Activated CD8-positive, alpha-beta T cell treated with anti-CD3 and anti-CD28 coated beads for 36 hours (primary cell): ENCODE data around the gene ECPAS. TPM values are rescaled to one million over a fixed set of nuclear protein-coding genes. Genes with fewer than 3 reads are reported as not detected.
"Not testable (repeated sequence)": the region's sequence is repeated elsewhere in the genome, so short reads cannot be mapped to it uniquely, and the experiment has no call there.

Source experiments
- ATAC-seq: fragments of 200-7000 bp; cut with Tn5 transposase; one replicate; pipeline ENCODE4 v1.10.0; 2021; ENCODE audit warnings: mild to moderate bottlenecking, moderate library complexity
- CTCF ChIA-PET: fragments of 350-600 bp; sonication (Branson Sonifier 250); formaldehyde crosslinking; loops from one replicate; lab custom pipeline; 2021; ENCODE audit warnings: antibody characterized with exemption; lab: Charles Lee
- POLR2A ChIA-PET: fragments of 350-600 bp; sonication (Branson Sonifier 250); formaldehyde crosslinking; loops from one replicate; lab custom pipeline; 2021; ENCODE audit warnings: antibody characterized with exemption; lab: Charles Lee
- DNase-seq: peaks from one replicate; pipeline ENCODE4 v3.0.0-alpha.2; 2020
- H3K27ac Mint-ChIP-seq: one replicate; pipeline ENCODE4 v1.8.0; 2021; ENCODE audit warnings: mild to moderate bottlenecking, mixed read lengths
- H3K27me3 Mint-ChIP-seq: one replicate; pipeline ENCODE4 v1.8.0; 2021; ENCODE audit warnings: mixed read lengths
- H3K36me3 Mint-ChIP-seq: one replicate; pipeline ENCODE4 v1.8.0; 2021; ENCODE audit warnings: low read depth, mixed read lengths
- H3K4me1 Mint-ChIP-seq: one replicate; pipeline ENCODE4 v1.8.0; 2021; ENCODE audit warnings: low read depth, mixed read lengths
- H3K4me3 Mint-ChIP-seq: one replicate; pipeline ENCODE4 v1.8.0; 2021; ENCODE audit warnings: mild to moderate bottlenecking, moderate library complexity, mixed read lengths
- H3K9me3 Mint-ChIP-seq: one replicate; pipeline ENCODE4 v1.8.0; 2021; ENCODE audit warnings: mixed read lengths
- CTCF ChIP-seq: fragments of 200-600 bp; IDR thresholded peaks from one replicate; pipeline ENCODE4 v1.8.0; 2022; ENCODE audit warnings: antibody characterized with exemption, mild to moderate bottlenecking
- intact Hi-C: fragments of 100-400 bp; cut with micrococcal nuclease; formaldehyde crosslinking; loops from one replicate; pipeline ENCODE4 v1.10.0; 2022
- total RNA-seq, 2 experiments: library from RNA; stranded (reverse); gene quantifications; one replicate each; pipeline ENCODE4 v1.2.3, GENCODE V29; 2021

Gene ECPAS
- total RNA-seq, 2 experiments from 2014 or later: 71.6 to 79.6 TPM

DNA sequence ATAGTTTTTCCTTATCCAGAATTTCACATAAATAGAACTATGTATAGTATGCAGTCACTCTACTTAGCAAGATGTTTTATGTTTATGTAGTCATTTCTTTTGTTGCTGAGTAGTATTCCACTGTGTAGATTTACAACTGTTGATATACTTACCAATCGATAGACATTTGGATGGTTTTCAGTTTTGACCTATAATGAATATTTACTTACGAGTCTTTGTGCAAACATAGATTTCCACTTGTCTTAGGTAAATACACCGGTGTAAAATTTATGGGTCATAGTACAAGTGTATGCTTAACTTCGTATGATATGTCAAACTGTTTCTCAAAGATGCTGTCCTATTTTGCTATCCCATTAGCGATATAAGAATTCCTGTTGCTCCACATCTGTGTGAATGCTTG, 134.4 kb downstream of the ECPAS start:
- ATAC-seq (no peak), DNase-seq (no peak)
- Mint-ChIP-seq H3K9me3 (peaks cover 6% of the 10 kb centered on the region), H3K36me3 (no peaks in the 10 kb centered on the region), H3K27me3 (peaks cover 6% of the 10 kb centered on the region), H3K4me1 (no peaks in the 10 kb centered on the region), H3K4me3 (no peak overlapping the region), H3K27ac (no peak overlapping the region)
- intact Hi-C loops: no loop called here
- CTCF ChIA-PET: no interaction called here
- no peak for TF ChIP-seq CTCF
- POLR2A ChIA-PET: no interaction called here

DNA sequence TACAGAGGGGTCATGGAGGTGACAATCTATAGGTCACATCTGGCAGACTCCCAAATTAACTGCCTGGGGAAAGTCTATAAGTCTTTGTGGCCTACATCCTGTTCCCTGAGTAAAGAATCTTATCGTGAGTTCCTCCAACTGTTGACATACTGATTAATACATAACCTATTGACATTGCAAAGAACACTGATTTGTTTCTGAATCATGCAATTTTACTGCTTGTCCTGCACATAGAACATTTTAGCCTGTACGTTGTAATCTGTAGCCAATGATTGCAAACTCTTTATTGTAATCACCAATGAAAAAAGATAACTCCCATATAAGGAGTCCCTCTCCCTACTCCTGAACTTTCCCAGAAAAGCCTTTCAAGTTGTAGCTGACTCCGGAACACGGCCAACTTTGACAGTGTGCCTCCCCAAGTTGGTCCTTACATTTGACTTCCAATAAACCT, 135.3 kb downstream of the ECPAS start:
- ChIA-PET POLR2A (no interaction called here), CTCF (no interaction called here)
- no peaks in the 10 kb centered on the region for H3K36me3 Mint-ChIP-seq
- H3K4me3 Mint-ChIP-seq: no peak overlapping the region
- no peak for ATAC-seq
- H3K27ac Mint-ChIP-seq: no peak overlapping the region
- DNase-seq: no peak
- no peak for TF ChIP-seq CTCF
- H3K27me3 Mint-ChIP-seq: peaks cover 6% of the 10 kb centered on the region
- H3K4me1 Mint-ChIP-seq: no peaks in the 10 kb centered on the region
- peaks cover 6% of the 10 kb centered on the region for H3K9me3 Mint-ChIP-seq
- intact Hi-C loops: no loop called here

- H3K27ac Mint-ChIP-seq, H3K4me1 Mint-ChIP-seq, H3K36me3 Mint-ChIP-seq, POLR2A ChIA-PET, ATAC-seq, CTCF ChIA-PET, H3K9me3 Mint-ChIP-seq, intact Hi-C loops, H3K4me3 Mint-ChIP-seq: not testable (repeated sequence)
- DNase-seq: peak; percentile 8
- peaks cover 11% of the 10 kb centered on the region for H3K27me3 Mint-ChIP-seq
Measured at GRCh38 chr9:111334318-111334863, 149.8 kb downstream of the ECPAS start.

DNA sequence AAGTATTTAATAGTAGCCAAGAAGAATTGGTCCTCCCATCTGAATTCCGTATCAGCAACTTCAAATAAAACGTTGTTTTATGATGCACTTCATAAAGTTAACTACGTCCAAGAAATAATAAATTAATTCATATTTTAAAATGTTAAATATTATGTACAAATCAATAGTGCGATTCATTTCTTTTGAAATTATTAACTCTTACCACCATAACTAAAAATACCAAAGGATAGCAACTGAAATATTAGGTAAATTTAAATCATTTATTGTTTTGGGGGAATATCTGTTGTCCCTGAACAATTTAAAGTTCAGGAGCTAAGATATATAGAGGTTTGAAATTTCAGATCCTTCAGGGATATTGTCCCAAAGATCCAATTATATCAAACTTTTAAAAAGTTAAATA, 154.1 kb downstream of the ECPAS start, which contains the start of gene OR2K2:
Gene OR2K2 (minus strand): TSS at position 101 of the 400 bp plus-strand sequence. CDS start 1,791 bp downstream, outside the sequence.
- H3K4me1 Mint-ChIP-seq: peaks cover 5% of the 10 kb centered on the region
- H3K27me3 Mint-ChIP-seq: peaks cover 10% of the 10 kb centered on the region
- POLR2A ChIA-PET: no interaction called here
- DNase-seq (no peak), ATAC-seq (no peak)
- H3K36me3 Mint-ChIP-seq: no peaks in the 10 kb centered on the region
- no peak within 1 kb of the TSS for H3K4me3 Mint-ChIP-seq
- TF ChIP-seq CTCF: no peak
- no peaks in the 10 kb centered on the region for H3K9me3 Mint-ChIP-seq
- intact Hi-C loops: no loop called here
- H3K27ac Mint-ChIP-seq: no peak within 1 kb of the TSS
- CTCF ChIA-PET: no interaction called here

- H3K27ac Mint-ChIP-seq: no peak overlapping the region
- H3K27me3 Mint-ChIP-seq: peaks cover 8% of the 10 kb centered on the region
- intact Hi-C loops: no loop called here
- no peaks in the 10 kb centered on the region for H3K4me1 Mint-ChIP-seq
- peaks cover 2% of the 10 kb centered on the region for H3K9me3 Mint-ChIP-seq
- H3K36me3 Mint-ChIP-seq: no peaks in the 10 kb centered on the region
- POLR2A ChIA-PET: no interaction called here
- ATAC-seq (no peak), DNase-seq (no peak)
- CTCF ChIA-PET: no interaction called here
- TF ChIP-seq CTCF: no peak
- no peak overlapping the region for H3K4me3 Mint-ChIP-seq
Measured at GRCh38 chr9:111320631-111321030, 163.6 kb downstream of the ECPAS start.
